Esophagus muscularis mucosa (tissue), 4 donors: ENCODE results near the gene CDCA7L.

Source experiments
- EP300 ChIP-seq: sonication (generic); formaldehyde crosslinking; IDR thresholded peaks from one replicate; pipeline ENCODE4 v1.6.1; 2017; ENCODE audit warnings: antibody characterized with exemption
- POLR2A ChIP-seq: fragments of 450-650 bp; IDR thresholded peaks from one replicate; pipeline ENCODE4 v1.6.1; 2017; ENCODE audit warnings: antibody characterized with exemption, moderate library complexity, mild to moderate bottlenecking, low read depth
- POLR2AphosphoS5 ChIP-seq, 2 donors: sonication (generic); formaldehyde crosslinking; IDR thresholded peaks; one replicate each; pipeline ENCODE4 v1.6.1; 2017; ENCODE audit warnings: antibody characterized with exemption in 2 of 2
- TF ChIP-seq, protein P1 (sequence below), 3 experiments: fragments of 200-600 bp in 2 of 3; fragments of 450-650 bp in 1 of 3; sonication (generic) in 2 of 3; IDR thresholded peaks; one replicate each; pipeline ENCODE4 v1.5.1; 2017 to 2019; ENCODE audit warnings: antibody characterized with exemption in 3 of 3, mild to moderate bottlenecking in 2 of 3, moderate library complexity in 1 of 3

DNA sequence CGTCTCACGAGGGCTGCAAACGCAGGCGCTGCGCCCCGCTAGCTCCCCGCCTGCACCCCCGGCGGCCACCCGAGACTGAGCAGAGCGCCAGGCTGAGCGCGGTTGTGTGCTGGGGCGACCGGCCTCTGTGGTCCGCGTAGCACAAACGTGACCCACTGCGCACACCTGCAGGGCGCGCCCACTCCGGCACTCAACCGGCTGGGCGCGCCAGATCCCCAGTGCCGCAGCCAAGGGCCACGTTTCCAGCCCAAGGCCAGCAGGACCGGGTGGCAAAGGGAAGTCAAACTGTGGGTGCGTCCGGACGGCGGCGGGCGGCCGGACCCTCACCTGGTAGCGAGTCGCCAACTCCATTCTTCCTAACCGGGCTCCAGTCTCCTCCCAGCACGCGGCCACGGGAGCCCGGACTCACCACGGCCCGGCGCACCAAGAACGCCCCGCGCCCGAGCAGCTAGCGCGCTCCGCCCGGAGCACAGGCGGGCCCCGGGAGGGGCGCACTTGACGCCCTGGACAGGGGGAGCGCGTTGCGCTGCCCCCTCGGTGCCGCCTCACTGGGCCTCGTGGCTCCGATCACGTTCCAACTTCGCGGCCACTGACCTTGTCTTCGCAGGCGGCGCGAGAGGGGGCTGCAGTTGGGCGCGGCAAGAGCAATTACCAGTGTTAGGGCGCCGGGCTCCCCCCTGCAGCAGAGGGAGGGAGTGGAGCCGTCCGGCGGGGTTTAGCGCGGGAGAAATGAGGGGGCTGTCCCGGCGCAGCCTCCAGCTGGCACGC is at the start of gene CDCA7L:
- TF ChIP-seq, protein P1, sequence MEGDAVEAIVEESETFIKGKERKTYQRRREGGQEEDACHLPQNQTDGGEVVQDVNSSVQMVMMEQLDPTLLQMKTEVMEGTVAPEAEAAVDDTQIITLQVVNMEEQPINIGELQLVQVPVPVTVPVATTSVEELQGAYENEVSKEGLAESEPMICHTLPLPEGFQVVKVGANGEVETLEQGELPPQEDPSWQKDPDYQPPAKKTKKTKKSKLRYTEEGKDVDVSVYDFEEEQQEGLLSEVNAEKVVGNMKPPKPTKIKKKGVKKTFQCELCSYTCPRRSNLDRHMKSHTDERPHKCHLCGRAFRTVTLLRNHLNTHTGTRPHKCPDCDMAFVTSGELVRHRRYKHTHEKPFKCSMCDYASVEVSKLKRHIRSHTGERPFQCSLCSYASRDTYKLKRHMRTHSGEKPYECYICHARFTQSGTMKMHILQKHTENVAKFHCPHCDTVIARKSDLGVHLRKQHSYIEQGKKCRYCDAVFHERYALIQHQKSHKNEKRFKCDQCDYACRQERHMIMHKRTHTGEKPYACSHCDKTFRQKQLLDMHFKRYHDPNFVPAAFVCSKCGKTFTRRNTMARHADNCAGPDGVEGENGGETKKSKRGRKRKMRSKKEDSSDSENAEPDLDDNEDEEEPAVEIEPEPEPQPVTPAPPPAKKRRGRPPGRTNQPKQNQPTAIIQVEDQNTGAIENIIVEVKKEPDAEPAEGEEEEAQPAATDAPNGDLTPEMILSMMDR (IDR thresholded peaks at IDR 0.05), result no peak
- TF ChIP-seq POLR2AphosphoS5 (IDR thresholded peaks at IDR 0.05) (peak; percentile 45 to 79), POLR2A (no peak), EP300 (no peak)
